Epithelial cell of prostate (primary cell): ENCODE data around the gene XXYLT1.

ENCODE experiments used
- DNase-seq: peaks from one replicate; pipeline ENCODE4 v3.0.0-alpha.2; 2011; ENCODE audit warnings: low read depth, low spot score
- H3K27ac ChIP-seq: fragments of 450-650 bp; 2 replicates; pipeline ENCODE4 v1.5.1; 2017; ENCODE audit warnings: mild to moderate bottlenecking

Gene XXYLT1

DNA sequence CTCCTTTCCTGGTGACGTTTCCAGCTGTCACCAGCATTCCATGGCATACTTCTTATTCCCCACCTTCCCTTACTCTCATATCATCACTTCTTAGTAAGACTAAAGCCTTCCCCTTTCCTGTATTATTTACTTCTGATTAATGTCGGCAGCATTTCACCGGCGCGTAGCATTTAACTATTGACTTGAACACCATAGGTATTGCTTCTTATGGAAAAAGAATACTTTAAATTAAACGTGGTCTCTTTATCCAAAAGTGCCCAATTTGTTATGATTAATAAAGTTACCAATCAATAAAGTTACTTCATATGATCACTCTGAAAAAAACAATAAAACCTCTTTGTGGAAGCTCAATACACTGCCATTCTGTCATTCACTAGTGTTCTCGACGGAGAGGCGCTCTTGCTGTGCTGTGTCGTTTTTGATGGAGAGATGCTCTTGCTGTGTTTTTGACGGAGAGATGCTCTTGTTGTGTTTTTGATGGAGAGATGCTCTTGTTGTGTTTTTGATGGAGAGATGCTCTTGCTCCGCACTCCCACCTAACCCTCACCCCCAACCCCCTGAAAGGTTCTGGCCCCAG, 165.0 kb downstream of the XXYLT1 start:
- no peak overlapping the region for H3K27ac ChIP-seq
- no peak for DNase-seq

DNA sequence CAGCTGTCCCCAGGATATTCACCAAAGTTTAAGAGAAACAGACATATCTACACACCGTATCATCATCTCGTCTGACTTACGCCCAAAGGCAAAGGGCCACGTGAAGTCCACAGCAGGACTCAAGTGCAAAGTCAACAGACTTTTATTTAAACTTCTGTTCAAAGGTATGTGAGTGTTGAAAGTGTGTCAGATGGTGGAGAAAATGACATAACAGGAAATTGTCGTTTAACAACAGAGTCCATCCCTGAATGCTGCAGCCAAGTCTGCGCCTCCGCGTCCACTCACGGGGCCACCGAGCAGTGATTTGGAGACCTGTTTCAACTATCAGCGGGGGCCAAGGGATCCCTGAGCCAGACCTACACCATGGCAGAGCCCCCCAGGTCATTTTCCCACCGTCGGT, 165.6 kb downstream of the XXYLT1 start:
- H3K27ac ChIP-seq: no peak overlapping the region

DNA sequence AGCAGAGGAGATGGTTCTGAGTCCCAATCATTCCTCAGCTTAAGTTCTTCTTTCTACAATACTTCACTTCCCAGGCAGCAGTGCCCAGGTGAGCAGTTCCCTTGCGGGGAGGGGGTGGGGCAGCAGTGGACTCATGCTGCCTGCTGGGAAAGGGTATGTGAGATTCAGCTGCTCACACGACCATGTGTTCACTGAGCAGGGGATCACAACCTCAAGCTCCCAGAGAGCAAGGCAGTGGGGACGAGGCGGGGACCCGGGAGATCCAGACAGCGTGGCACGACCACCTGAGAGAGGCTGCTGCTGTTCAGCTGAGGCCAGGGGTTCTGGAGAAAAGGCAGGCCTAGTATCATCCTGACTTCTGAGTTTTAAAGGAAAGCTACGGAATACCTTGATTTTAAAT, 166.6 kb downstream of the XXYLT1 start:
- no peak for DNase-seq
- no peak overlapping the region for H3K27ac ChIP-seq

More for the DNA sequence above, 165.6 kb downstream of the XXYLT1 start:
- no peak for DNase-seq

DNA sequence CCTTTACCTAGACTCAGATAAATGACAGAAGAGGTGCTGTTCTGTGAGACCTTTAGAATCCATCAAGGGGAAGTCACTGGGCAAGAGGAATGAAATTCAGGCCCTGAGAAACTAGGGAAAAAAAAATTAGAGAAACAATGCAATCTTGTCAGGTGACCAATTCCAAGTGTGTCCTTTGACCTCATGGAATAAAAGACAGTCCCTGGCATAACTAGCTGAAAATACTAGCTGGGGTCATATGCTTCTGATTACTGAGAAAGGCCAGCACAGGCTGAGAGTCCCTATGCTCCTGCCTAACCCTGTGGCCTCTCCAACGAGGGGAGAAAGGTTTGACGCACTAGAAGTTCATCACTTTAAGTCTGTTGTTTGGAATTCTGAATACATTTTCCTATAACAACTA, 167.3 kb downstream of the XXYLT1 start:
- DNase-seq: no peak
- no peak overlapping the region for H3K27ac ChIP-seq

DNA sequence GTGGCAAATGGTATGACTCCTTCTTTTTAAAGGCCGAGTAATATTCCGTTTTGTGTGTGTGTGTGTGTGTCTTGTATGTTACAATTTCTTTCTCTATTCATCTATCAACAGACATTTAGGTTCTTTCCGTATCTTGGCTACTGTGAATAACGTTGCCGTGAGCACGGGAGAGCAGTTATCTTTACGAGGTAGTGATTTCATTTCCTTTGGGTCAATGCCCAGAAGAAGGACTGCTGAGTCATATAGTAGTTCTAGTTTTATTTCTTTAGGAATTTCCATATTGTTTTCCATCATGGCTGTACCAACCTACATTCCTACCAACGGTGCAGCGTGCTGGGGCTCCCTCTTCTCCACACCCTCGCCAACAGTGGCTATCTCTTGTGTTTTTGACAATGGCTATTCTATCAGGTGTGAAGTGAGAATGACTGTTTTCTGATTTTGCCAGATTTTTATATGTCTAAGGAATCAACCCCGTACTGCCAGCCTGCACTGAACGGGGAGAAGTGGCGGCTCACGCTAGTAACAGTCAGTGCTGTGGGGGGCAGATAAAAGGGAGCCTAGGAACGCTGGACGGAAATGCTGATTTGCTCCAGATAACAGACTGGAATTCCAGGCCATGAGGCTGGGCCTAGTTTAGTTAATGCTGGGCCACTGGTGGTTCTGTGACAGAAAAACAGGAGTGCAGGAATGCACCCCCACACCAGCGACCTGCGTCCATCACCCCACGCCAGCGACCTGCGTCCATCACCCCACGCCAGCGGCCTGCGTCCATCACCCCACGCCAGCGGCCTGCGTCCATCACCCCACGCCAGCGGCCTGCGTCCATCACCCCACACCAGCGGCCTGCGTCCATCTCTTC, 168.1 kb downstream of the XXYLT1 start:
- peak overlapping the region; percentile 63 for H3K27ac ChIP-seq
- DNase-seq: peak; percentile 77

DNA sequence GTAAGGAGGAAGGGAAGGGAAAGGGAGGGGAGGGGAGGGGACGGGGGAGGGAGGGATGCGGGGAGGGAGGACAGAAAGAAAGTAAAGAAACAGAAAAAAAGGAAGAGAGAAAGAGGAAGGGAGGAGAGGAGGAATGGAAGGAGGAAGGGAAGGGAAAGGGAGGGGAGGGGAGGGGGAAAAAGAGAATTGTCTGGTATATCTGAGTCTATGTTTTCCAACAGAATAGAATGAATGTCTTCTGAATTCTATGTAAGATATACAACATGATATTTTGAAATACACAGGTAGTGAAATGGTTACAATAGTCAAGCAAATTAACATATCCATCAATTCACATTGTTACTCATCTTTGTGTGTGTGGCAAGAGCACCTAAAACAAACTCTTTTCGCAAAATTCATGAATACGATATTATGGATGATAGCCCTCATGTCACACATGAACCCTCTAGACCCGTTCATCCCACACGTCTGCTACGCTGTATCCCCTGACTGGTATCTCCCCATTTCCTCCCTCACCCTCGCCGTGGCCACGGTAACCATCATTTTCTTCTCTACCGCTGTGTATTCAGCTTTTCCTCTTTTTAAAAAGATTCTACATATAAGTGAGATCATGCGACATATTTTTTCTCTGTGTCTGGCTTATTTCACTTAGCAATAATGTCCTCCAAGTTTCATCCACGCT, 168.9 kb downstream of the XXYLT1 start:
- DNase-seq: no peak
- peak overlapping the region; percentile 63 for H3K27ac ChIP-seq

DNA sequence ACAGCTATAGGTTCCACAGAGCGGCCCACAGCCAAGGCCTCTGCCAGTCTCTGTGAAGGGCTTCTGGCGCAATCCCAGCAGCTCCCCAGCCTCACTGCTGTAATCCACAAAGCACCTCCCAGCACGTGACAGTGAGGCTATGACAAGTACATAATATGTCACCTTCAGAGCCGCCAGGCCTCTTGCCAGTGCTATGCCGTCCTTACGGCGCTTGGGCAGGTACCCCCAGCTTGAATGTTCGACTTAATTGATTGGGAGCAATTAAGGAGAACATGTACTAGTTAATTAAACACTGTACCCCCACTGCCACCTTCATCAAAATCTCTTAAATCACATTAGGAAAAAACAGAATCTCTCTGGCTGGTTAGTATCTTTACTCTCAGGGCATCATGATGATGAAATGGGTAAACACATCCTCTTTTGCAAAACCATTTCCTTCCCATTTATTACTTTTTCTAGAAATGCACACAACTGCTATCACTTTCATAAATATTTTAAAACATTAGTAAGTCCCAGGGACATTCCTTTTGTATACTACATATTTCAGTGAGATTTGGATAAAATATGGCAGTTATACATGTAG, 169.9 kb downstream of the XXYLT1 start:
- DNase-seq: no peak
- H3K27ac ChIP-seq: peak overlapping the region; percentile 63

DNA sequence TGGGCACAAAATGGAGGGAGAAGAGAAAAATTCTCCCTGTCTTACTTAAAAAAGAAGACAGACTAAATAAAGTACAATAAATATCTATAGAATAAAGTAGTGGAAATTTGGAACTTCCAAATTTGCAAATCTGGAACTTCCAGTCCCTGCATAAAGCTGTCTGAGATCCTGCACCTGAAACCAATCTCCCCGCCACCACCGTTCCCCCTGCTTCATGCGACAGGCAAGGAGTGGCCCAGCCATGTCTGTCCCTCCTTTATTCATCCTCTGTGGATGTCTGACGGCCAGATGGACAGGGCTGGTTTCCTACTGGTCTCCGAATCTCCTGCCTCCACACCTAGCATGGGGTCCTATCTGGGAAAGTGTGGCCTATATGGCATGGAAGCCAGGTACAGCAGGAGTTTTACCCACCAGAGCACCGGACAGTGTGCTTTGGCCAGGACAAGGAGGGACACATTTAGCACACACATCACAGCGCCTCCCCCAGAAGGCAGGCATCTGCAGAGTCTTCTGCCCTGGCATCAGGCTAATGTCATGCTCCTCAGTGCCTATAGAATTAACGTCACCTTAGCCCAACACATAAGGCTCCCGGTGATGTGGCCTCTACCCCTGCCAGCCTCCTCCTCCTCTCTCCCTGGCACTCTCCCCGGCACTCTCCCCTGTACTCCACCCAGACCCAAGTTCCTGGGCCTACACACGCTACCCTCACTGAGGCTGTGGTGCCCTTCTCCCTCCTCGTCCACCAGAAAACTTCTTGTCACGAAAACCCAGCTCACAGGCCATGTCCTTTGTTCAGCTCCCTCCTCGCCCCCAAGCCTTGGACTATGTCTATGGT, 170.8 kb downstream of the XXYLT1 start:
- DNase-seq: no peak
- H3K27ac ChIP-seq: peak overlapping the region; percentile 63

DNA sequence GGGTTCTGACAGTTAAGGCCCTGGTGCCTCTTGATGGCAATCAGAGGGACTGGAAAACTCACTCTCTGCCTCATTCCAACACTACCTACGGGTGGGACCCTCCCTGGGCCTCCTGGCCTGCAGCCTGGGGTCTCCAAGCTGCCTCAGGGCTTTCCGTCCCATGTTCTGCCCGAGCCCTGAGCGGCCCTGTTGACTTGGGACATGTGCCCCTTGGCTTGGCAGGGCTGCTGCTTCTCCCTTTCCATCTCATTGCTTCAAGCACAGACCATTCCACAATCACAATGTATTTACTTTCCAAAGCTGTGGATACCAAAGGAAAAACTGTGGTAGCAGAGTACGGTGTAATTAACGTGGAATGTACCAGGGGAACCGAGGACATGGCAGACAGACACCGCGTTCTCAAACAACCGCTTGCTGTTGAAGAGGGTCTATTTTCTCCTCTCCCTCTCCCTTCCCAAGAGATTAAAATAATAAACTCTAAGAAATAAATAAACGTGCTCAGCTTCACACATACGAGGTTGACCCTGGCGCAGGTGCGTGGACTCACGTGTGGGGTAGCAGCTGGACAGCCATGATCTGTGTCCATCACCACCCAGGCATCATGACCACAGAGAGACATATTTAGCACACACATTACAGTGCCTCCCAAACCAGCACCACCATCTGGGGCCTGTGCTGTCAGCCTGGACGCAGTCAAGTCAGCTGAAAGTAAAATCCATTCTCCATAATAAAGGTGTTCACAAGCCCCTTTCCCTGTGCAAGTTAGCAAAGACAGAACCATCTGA, 172.0 kb downstream of the XXYLT1 start:
- DNase-seq: no peak

DNA sequence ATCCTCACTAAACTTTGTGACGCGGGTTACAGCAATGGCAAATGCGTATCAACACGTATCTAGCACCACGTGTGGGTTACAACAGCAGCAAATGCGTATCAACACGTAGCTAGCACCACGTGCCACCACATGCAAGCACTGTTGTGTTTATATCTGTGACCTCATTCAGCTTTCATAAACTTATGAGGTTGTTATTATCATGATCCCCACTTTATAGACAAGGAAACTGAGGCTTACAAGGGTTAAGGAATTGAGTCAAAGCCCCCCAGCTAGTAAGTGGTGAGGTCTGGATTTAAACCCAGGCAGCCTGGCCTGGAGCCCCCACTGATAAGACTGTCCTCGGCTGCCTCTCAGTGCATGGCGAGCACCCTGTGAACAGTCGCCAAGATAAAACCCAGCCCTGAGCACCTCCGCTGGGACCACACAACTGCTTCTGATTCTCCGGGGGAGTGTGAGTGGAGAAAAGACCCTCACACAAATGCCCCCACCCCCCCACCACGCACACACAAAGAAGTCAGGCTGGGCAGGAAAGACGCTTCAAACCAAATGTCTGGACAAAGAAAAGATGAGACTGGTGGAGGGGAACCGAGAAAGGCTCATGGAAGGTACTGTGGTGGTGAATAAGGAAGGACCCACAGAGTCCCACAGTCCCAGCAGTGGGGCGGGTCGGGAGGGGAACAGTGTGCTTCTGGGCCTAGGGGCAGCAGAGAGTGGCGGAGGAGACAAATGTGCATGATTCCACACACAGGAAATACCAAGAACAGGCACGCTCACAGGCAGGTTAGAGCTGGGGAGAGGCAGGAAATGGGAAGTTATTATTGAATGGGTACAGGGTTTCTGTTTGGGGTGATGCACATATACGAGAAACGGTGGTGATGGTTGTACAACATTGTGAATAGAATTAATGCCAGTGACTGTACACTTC, 173.4 kb downstream of the XXYLT1 start:
- peak overlapping the region; percentile 34 for H3K27ac ChIP-seq
- peak; percentile 85 for DNase-seq

More for the DNA sequence above, 172.0 kb downstream of the XXYLT1 start:
- H3K27ac ChIP-seq: no peak overlapping the region

DNA sequence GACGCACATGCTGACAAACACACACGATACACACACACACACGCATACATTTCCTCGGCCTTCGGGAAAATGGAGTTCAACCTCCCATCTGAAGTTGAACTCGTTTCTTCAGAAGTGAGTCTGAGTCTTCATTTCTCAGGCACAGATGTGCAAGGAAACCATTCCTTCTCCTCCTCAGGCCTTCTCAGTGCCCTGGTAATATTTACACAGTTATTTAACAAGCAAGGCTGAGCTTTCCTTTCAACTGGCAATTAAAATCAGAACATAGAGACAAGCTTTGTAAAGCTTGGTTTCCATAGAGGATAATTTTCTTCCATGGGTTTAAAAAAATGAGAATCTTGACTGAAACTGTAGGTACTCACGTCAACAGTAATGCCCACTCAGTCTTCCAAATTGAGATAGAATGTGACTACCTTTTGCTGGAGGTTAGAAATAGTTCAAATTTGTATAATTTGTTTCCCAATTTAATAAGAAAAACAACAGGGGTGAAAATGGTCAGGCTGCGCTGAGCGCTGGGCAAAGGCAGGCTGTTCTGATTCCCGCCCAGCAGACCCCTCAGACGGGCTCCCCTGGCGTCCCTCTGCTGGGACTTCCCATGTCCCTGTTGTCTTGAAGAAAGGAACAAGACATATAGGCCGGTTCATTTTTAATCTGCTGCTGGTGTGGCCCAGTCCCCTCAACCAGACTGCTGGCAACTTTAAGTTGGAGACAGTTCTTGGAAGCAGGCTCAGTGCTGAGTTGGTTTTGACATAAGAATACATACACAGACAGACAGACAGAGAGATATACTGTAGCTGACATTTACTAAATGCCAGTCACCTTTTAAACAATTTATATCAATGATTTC, 174.3 kb downstream of the XXYLT1 start:
- H3K27ac ChIP-seq: no peak overlapping the region
- DNase-seq: no peak

DNA sequence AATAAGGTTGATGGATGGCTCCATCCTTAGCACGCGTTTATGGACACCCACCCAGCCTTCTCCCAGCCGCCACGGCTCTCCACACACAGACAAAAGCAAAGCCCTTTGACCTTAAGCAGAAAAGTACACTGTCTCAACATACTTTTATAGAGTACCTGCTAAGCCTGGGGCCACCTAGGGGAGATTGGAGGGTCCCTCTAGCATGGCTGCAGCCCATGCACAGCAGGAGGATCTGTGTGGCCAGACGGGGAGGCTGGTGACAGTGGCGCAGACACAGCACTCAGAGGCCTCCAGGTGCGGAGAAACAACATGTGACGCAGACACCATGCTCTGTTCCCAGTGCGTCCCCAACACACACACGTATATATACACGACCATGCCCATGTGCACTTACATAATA, 174.9 kb downstream of the XXYLT1 start:
- no peak overlapping the region for H3K27ac ChIP-seq

DNA sequence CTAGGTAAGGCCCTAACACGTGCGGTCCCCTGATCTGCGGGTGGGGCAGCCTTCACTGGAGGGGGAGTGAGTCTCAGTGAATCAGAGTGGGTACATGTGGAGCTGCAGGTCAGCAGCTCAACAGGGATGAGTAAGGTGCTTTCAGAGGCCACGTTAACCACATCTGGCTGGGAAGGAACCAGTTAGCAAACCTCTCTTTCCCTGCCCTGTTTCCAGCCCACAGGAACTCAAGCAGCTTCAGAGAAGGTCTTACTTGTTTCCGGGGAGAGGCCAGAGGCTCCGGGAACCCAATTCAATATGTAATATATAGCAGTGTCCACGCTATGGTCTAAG, 175.3 kb downstream of the XXYLT1 start:
- peak; percentile 37 for DNase-seq
- no peak overlapping the region for H3K27ac ChIP-seq

More for the DNA sequence above, 174.9 kb downstream of the XXYLT1 start:
- no peak for DNase-seq

DNA sequence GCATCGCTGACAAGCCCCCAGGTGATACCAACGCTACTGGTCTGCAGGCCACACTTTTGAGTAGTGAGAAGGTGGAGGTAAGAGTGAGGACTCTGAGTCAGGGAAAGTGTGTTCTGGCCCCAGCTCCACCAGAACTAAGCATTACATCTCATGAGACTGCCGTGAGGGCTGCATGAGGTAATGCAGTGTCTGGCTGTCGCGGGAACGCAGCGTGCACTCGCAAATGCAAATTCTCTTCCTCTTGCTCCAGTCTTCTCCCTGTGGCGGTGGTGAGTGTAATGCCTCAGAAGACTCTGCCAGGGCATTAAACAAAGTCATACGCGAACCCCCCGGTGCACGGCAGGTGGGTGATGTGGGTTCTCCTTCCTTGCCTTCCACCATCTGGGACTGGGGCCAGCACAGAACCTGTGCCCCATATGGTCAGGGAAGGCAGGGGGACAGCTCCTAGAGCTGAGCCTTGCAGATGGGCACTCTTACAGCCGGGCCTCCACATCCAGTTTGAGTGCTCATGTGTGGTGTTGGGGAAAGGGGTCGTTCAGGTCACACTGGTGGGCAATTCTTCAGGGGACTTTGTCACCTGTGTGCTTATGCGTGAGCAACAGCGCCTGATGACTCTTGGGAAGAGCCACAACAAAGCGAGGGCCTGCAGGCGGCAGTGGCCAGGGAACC, 175.8 kb downstream of the XXYLT1 start:
- no peak for DNase-seq
- no peak overlapping the region for H3K27ac ChIP-seq

DNA sequence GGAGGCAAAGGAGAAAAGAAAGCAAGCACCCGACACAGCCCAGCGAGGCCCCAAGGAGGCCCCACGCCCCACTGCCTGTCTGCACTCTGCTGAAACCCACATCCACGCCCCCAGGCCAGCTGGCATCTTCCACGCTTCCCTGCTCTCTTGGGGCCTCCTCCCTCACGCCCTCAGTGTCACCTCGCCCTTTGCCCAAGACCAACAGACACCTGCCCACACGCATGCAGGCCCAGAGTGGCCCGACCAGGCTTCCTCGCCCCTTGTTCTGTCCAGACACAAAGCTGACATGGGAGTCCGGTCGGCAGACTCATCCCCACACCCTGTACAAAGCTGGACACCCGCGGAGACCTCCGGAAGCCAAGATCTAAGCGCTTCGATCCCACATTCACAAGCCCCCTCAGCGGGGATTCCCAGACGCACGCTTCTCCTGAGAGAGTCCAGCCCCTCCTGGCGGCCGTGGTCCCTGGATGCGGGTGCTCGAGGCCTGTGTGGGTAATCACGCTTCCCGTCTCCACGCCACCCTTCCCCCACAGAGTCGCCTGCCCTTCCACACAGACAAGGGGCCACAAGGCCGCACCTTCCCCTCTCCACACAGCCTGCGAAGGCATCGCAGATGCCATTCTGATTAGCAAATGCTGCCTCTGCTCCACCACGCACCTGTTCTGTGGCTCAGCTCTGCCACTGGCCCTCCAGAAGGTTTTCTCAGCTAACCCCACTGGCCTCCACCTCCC, 176.6 kb downstream of the XXYLT1 start:
- DNase-seq: no peak

DNA sequence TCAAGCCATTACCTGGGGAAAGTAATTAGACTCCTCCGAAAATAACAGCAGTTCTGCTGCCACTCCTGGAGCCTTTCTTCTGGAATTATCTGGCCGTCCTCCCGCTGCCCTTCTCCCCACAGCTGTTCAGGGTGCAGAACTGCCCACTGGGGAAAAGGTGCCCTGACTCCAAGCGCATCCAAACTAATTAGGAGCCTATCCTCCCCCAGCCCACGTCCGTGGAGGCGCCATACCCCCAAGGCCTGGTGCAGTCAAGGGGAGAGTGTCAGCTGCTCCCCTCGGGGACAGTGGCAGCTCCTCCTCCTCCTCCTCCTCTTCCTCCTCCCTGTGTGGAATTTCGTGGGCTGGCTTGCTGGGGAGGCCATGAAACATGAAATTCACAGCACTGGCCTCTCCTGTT, 177.2 kb downstream of the XXYLT1 start:
- no peak for DNase-seq
- no peak overlapping the region for H3K27ac ChIP-seq

More for the DNA sequence above, 176.6 kb downstream of the XXYLT1 start:
- no peak overlapping the region for H3K27ac ChIP-seq
